Measurements from ENCODE around the gene NSFL1C.

Gene NSFL1C

DNA sequence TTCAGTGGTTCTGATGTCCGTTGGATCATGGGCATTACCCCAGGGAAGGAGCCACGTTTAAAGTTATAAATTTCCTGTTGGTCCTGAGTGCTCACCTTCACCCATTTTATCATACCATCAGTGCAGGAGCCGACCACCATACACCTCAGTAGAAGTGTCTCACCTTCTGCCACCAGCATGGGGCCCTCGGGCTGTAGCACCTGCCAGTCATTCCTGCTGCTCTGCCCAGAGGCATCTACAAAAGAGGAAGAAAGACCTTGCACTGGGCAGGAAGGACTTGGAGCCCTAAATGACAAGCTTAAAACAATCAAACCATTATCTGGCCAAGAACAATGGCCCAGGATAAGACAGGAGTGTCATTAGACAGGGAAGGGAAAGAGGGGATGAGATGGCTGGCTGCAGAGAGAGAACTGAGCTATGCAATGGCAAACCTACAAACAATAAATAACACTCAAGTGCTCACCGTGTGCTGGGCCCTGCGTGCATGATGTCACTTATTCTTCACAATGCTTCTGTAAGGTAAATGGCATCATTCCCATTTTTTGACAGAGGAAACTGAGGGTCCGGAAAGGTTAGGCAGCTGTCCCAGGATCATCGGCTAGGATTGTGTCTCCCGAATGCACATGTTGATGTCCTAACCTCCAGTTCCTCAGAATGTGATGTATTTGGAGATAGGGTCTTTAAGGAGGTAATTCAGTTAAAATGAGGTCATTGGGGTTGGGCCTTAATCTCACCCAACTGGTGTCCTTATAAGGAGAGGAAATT, 13.4 kb upstream of the NSFL1C start:
- no peak overlapping the region for H3K27ac ChIP-seq (ENCODE audit: low read length)
- no peaks in the 10 kb centered on the region for H3K4me1 ChIP-seq (ENCODE audit: insufficient read depth, low read length)

DNA sequence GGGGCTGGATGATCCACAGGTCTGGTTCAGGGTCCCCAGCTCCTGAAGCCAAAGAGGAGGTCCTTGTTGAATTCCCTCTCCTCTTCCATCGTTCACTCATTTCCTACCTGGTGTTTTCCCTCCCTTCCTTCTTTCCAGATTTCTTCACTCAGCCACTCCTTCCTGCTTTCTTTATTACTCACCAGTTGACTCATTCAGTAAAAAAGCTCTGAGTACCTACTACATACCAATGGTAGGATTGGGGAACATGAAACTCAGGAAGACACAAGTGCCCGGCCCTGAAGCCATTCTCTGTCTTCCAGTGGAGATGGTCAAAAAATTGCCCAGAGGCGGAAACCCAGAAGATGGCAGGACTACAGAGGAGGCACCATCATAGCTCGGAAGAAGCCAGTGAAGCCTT, 11.9 kb upstream of the NSFL1C start:
- Histone ChIP-seq H3K27me3 (ENCODE audit: insufficient read depth, low read length) (no peaks in the 10 kb centered on the region), H3K27ac (ENCODE audit: low read length) (no peak overlapping the region), H3K4me3 (ENCODE audit: low read length) (no peak overlapping the region)

More for the DNA sequence above, 13.4 kb upstream of the NSFL1C start:
- no peaks in the 10 kb centered on the region for H3K9me3 ChIP-seq (ENCODE audit: insufficient read depth, low read depth, low read length)
- no peak overlapping the region for H3K9ac ChIP-seq (ENCODE audit: low read depth, low read length)
- H3K4me3 ChIP-seq (ENCODE audit: low read length) = no peak overlapping the region
- H3K36me3 ChIP-seq (ENCODE audit: insufficient read depth, low read depth, low read length) = no peaks in the 10 kb centered on the region
- H3K27me3 ChIP-seq (ENCODE audit: insufficient read depth, low read length) = no peaks in the 10 kb centered on the region

DNA sequence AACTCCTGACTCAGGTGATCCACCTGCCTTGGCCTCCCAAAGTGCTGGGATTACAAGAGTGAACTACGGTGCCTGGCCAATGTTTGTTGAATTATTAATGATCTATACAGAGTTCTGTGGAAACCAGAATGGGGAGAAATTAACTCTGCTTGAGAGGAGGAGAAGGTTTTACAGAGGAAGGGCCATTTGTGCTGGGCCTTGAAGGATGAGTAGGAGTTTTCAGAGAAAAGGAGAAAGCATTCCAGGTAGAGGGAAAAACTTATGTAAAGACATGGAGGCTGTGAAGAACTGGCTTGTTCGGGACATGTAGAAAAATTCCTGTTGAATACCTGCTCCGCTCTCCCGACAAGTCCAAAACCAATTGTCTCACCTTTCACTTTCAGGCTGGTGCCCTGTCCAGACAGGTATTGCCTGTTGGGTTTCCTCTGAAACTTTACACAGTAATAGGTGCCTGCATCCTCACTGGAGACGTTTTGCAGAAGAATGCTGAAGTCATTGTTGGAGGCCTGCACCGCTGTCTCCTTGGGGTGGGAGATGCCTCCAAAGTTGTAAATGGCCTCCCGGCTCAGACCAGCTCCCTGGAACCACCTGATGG, 11.3 kb upstream of the NSFL1C start:
- no peak overlapping the region for H3K4me3 ChIP-seq (ENCODE audit: low read length)
- no peak overlapping the region for H3K27ac ChIP-seq (ENCODE audit: low read length)
- H3K36me3 ChIP-seq (ENCODE audit: insufficient read depth, low read depth, low read length) = no peaks in the 10 kb centered on the region
- H3K9me3 ChIP-seq (ENCODE audit: insufficient read depth, low read depth, low read length) = no peaks in the 10 kb centered on the region
- no peak overlapping the region for H3K9ac ChIP-seq (ENCODE audit: low read depth, low read length)
- no peaks in the 10 kb centered on the region for H3K27me3 ChIP-seq (ENCODE audit: insufficient read depth, low read length)
- no peaks in the 10 kb centered on the region for H3K4me1 ChIP-seq (ENCODE audit: insufficient read depth, low read length)

More for the DNA sequence above, 11.9 kb upstream of the NSFL1C start:
- H3K9ac ChIP-seq (ENCODE audit: low read depth, low read length) = no peak overlapping the region
- H3K9me3 ChIP-seq (ENCODE audit: insufficient read depth, low read depth, low read length) = no peaks in the 10 kb centered on the region
- H3K4me1 ChIP-seq (ENCODE audit: insufficient read depth, low read length) = no peaks in the 10 kb centered on the region
- H3K36me3 ChIP-seq (ENCODE audit: insufficient read depth, low read depth, low read length) = no peaks in the 10 kb centered on the region

DNA sequence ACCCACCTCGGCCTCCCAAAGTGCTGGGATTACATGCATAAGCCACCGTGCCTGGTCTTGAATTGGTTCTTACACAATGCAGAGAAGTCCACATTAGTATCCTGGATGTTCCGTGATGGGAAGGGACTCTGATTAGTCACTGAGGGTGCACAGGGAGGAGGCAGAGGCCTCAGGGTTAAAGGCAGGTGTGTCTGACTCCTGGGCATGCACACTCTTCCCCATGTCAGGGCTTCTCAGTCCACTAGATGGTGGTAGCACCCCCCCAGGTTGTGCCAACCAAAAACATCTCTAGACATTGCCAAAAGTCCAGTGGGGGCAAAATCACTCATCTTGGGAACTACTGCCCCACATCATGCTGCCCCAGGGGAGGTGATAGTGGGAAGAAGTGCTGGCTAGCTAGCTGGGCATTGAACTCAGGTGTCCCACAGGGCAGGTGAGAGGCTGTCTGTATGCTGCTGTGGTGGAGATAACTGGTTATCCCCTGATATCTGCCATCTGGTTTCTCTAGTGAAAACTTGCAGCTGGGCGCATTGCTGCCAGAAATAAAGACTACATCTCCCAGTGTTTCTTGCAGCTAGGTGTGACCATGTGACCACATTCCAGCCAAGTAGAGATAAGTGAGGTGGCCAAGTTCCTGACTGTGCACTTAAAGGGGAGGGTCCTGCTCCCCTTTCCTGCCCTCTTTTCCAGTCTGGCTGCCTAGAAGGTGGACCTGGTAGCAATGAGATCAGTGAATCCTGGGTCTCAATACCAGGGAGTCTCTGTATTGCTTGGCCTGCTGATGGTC, 8.4 kb upstream of the NSFL1C start:
- H3K36me3 ChIP-seq (ENCODE audit: insufficient read depth, low read depth, low read length) = no peaks in the 10 kb centered on the region
- no peaks in the 10 kb centered on the region for H3K9me3 ChIP-seq (ENCODE audit: insufficient read depth, low read depth, low read length)
- no peak overlapping the region for H3K4me3 ChIP-seq (ENCODE audit: low read length)
- no peaks in the 10 kb centered on the region for H3K27me3 ChIP-seq (ENCODE audit: insufficient read depth, low read length)
- H3K9ac ChIP-seq (ENCODE audit: low read depth, low read length) = no peak overlapping the region
- peaks cover 2% of the 10 kb centered on the region; the same call in 1 of the 2 replicates for H3K4me1 ChIP-seq (ENCODE audit: insufficient read depth, low read length)
- no peak overlapping the region for H3K27ac ChIP-seq (ENCODE audit: low read length)

DNA sequence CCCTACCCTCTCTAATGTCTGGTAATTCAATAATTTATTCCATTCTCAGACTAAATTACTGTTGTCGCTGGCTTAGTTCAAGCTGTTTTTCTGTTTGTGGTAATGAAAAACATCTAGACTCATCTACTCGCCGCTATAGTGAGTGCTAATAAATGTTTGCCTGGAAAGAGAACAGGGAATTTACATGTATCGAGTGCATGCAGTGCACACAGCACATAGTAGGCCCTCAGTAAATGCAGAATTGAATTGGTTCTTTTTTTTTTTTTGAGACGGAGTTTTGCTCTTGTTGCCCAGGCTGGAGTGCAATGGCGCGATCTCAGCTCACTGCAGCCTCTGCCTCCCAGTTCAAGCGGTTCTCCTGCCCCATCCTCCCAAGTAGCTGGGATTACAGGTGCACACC, 7.7 kb upstream of the NSFL1C start:
- Histone ChIP-seq H3K36me3 (ENCODE audit: insufficient read depth, low read depth, low read length) (no peaks in the 10 kb centered on the region), H3K27me3 (ENCODE audit: insufficient read depth, low read length) (no peaks in the 10 kb centered on the region), H3K4me1 (ENCODE audit: insufficient read depth, low read length) (peaks cover 2% of the 10 kb centered on the region; the same call in 1 of the 2 replicates), H3K27ac (ENCODE audit: low read length) (no peak overlapping the region), H3K9ac (ENCODE audit: low read depth, low read length) (no peak overlapping the region), H3K9me3 (ENCODE audit: insufficient read depth, low read depth, low read length) (no peaks in the 10 kb centered on the region), H3K4me3 (ENCODE audit: low read length) (no peak overlapping the region)

DNA sequence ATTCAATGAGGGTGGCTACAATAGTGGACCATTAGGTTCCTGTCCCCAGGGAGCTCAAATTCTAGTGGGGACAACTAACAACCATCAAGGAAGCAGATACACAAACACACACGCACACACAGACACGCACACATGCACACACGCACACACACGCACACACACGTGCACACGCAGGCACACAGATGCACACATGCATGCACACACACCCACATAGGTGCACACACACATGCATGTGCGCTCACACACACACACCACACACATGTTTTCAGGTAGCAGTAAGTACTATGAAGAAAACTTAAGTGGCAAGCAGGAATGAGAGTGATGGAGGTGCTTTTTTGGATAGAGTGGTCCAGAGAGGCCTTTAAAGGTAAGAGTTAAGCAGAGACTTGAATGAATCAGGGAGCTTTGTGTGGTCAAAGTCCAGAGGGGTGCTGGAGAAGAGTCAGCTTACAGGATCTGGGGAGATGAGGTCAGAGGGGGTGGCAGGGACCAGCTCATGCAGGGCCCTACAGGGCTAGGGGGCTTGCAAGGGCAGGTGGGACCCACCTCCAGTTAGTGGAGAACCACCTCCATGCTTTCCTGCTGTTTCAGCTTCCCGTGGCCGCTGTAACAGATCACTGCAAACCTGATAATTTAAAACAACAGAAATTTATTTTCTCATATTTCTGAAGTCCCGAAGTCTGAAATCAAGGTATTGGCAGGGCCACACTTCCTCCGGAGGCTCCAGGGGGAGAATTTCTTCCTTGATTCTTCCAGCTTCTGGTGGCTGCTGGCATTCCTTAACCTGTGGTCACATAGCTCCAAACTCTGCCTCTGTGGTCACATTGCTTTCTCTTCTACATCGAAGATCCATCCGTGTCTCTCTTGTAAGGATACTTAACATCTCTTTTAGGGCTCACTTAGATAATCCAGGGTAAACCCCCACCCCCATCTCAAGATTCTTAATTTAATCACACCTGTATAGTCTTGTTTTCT, 6.9 kb upstream of the NSFL1C start:
- no peak overlapping the region for H3K4me3 ChIP-seq (ENCODE audit: low read length)
- no peaks in the 10 kb centered on the region for H3K36me3 ChIP-seq (ENCODE audit: insufficient read depth, low read depth, low read length)
- H3K4me1 ChIP-seq (ENCODE audit: insufficient read depth, low read length) = peaks cover 2% of the 10 kb centered on the region; the same call in 1 of the 2 replicates
- H3K27ac ChIP-seq (ENCODE audit: low read length) = no peak overlapping the region
- no peaks in the 10 kb centered on the region for H3K9me3 ChIP-seq (ENCODE audit: insufficient read depth, low read depth, low read length)
- no peak overlapping the region for H3K9ac ChIP-seq (ENCODE audit: low read depth, low read length)
- no peaks in the 10 kb centered on the region for H3K27me3 ChIP-seq (ENCODE audit: insufficient read depth, low read length)

DNA sequence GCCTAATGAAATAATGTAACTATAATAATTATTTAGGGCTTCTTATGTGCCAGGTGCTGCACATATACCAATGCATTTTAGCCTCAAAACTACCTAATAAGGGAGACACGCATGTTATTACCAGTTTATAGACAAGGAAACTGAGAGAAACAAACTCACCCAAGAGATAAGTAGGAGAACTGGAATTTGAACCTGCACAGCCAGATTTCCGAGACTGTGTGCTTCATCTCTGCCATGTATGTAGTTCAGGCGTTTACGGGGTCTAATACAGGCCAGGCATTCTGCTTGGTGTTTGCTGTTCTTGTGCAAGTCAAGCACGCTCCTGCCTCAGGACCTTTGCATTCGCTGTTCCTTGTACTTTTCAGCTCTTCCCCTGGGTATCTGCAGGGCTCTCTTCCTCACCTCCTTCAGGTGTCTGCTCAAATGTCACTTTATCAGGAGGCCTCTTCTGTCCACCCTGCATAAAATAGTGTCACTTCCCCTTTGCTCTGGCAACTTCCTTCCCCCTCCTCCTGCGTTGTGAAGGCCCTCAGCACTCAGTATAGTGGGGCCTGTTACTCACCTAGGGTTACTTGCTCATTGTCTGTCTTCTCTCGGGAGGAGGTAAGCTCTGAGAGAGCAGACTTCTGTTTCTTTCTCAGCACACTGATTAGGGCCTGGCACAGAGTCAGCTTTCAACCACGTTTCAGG, 6.1 kb upstream of the NSFL1C start:
- H3K36me3 ChIP-seq (ENCODE audit: insufficient read depth, low read depth, low read length) = no peaks in the 10 kb centered on the region
- no peak overlapping the region for H3K4me3 ChIP-seq (ENCODE audit: low read length)
- no peak overlapping the region for H3K27ac ChIP-seq (ENCODE audit: low read length)
- H3K27me3 ChIP-seq (ENCODE audit: insufficient read depth, low read length) = no peaks in the 10 kb centered on the region; the same call in 1 of the 2 replicates
- H3K4me1 ChIP-seq (ENCODE audit: insufficient read depth, low read length) = peaks cover 2% of the 10 kb centered on the region; the same call in 1 of the 2 replicates
- no peaks in the 10 kb centered on the region for H3K9me3 ChIP-seq (ENCODE audit: insufficient read depth, low read depth, low read length)
- H3K9ac ChIP-seq (ENCODE audit: low read depth, low read length) = no peak overlapping the region

DNA sequence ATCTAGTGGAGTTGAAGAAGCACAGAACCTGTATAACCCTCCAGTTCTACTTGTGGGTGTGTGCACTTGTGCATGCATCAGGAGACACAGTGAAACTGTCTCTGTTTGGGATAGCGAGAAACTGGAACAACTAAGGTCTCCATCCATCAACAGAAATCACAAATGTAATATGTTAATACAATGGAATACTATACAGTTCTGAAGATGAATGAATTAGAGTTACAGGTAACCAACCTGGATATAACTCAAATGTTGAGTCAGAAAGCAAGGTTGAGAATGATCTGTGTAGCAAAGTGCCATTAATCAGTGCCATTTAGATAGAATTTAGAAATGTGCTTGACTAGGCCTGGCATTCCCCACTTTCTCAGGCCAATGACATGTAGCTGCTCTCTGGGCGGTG, 4.6 kb upstream of the NSFL1C start:
- Histone ChIP-seq H3K36me3 (ENCODE audit: insufficient read depth, low read depth, low read length) (no peaks in the 10 kb centered on the region), H3K27me3 (ENCODE audit: insufficient read depth, low read length) (no peaks in the 10 kb centered on the region; the same call in 1 of the 2 replicates), H3K9ac (ENCODE audit: low read depth, low read length) (no peak overlapping the region), H3K27ac (ENCODE audit: low read length) (no peak overlapping the region), H3K9me3 (ENCODE audit: insufficient read depth, low read depth, low read length) (no peaks in the 10 kb centered on the region), H3K4me1 (ENCODE audit: insufficient read depth, low read length) (peaks cover 2% of the 10 kb centered on the region; the same call in 1 of the 2 replicates), H3K4me3 (ENCODE audit: low read length) (no peak overlapping the region)

DNA sequence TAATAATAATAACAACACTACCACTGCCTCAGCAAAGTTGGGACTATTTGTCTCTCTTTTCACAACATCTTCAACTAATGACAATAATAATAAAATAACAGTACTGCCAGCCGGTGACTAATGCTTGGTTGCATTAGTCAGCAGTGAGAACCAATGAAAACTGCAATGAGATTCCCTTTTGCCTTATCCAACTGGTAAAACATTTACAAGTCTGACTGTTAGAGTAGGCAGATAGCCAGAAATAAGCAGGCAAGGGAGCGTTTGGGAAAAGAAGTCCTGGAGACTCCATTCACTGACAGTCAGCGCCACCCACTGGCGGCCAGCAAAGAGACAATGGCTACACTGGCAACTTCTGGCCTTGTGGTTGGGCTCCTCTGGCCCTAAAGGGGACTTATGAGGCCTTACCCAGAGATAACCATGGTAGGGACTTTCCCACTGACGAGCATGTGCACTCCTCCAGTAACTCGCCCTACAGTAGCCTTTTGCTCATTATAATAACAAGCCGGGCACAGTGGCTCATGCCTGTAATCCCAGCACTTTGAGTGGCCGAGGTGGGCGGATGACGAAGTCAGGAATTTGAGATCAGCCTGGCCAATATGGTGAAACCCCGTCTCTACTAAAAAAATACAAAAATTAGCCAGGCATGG, 3.4 kb upstream of the NSFL1C start:
- Histone ChIP-seq H3K36me3 (ENCODE audit: insufficient read depth, low read depth, low read length) (peaks cover under 1% of the 10 kb centered on the region; the same call in 1 of the 2 replicates), H3K9me3 (ENCODE audit: insufficient read depth, low read depth, low read length) (no peaks in the 10 kb centered on the region), H3K27me3 (ENCODE audit: insufficient read depth, low read length) (no peaks in the 10 kb centered on the region; the same call in 1 of the 2 replicates), H3K4me1 (ENCODE audit: insufficient read depth, low read length) (peaks cover 2% of the 10 kb centered on the region; the same call in 1 of the 2 replicates), H3K4me3 (ENCODE audit: low read length) (no peak overlapping the region), H3K27ac (ENCODE audit: low read length) (no peak overlapping the region), H3K9ac (ENCODE audit: low read depth, low read length) (peak overlapping the region; percentile 48; the same call in 1 of the 2 replicates)

DNA sequence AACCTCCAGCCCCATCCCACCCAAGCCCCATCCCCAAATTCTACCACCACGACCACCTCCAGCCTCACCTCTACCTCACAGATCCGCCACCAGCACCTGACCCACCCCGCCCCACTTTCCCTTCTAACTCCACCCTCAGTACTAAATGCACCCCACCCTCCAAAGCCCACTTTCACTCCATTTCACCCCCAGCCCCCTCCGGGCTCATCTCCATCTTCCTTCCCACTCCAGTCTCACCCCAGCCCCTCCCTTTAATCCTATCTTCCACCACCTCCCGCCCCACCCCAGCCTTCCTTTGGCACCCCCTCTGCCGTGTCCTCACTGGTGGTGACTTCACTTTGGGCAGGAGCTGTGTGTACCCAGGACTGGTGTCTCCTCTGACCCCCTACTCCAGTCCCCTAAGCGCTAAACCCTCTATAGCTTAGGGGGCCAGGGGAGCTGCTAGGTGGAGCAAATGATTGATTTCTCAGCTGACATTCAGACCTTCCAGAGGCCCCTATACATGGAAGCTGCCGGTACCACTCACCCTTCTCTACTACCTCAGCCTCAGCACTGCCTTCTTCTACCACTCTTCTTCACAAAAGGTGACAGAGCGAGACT, 2.8 kb upstream of the NSFL1C start:
- peaks cover 7% of the 10 kb centered on the region; the same call in 1 of the 2 replicates for H3K36me3 ChIP-seq (ENCODE audit: insufficient read depth, low read depth, low read length)
- no peak overlapping the region for H3K4me3 ChIP-seq (ENCODE audit: low read length)
- H3K27ac ChIP-seq (ENCODE audit: low read length) = no peak overlapping the region

More for the DNA sequence above, 2.8 kb upstream of the NSFL1C start:
- no peaks in the 10 kb centered on the region for H3K9me3 ChIP-seq (ENCODE audit: insufficient read depth, low read depth, low read length)
- H3K27me3 ChIP-seq (ENCODE audit: insufficient read depth, low read length) = no peaks in the 10 kb centered on the region; the same call in 1 of the 2 replicates
- H3K4me1 ChIP-seq (ENCODE audit: insufficient read depth, low read length) = peaks cover 2% of the 10 kb centered on the region; the same call in 1 of the 2 replicates
- no peak overlapping the region for H3K9ac ChIP-seq (ENCODE audit: low read depth, low read length)
